Cerebellar nuclear complex (tissue), 1 donor: Measurements from ENCODE around the gene ZCCHC8.
"Not testable (repeated sequence)": the region's sequence is repeated elsewhere in the genome, so short reads cannot be mapped to it uniquely, and the experiment has no call there.

Experiments used
- DNase-seq, 2 experiments: peaks; one replicate each; lab custom pipeline; 2025; lab: John Stamatoyannopoulos, UW

ZCCHC8 gene

DNA sequence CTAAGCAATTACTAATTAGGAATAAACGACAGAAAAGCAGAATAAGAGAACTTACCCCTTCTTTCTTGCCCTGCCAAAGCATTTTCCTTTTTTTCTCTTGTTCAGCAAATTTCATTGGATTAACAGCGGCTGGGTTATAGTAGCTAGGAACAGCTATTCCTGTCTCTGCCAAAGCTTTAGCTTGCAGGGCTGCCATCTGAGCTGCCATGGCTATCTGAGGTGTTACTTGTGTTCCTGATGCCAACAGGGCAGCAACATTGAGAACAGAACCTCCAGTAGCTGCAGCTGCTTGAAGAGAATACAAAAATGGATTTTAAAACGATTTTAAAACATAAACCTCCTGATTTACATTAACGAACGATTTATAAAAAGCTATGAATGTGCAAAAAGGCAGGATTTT, 7.4 kb upstream of the ZCCHC8 start:
- no peak for DNase-seq

DNA sequence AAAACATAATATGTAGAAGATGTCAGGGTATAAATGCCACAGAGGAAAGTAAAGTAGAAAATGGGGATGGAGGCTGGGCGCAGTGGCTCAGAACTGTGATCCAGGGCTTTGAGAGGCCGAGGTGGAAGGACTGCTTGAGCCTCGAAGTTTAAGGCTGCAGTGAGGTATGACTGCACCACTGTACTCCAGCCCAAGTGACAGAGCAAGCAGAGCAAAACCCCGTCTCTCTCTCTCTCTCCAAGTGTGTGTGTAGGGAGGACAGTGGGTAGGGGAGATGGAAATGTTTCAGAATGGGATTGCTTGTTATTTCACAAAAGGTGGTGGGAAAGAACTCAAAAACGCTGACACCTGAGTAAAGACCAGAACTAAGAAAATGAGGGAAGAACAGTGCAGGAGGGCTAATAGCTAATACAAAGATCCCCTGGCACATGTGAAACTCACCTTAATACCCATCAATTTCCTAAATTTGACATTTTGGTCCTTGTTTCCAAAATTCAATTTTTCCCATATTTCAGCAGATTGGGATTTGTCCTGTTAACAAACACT, 5.7 kb upstream of the ZCCHC8 start:
- DNase-seq, result no peak

DNA sequence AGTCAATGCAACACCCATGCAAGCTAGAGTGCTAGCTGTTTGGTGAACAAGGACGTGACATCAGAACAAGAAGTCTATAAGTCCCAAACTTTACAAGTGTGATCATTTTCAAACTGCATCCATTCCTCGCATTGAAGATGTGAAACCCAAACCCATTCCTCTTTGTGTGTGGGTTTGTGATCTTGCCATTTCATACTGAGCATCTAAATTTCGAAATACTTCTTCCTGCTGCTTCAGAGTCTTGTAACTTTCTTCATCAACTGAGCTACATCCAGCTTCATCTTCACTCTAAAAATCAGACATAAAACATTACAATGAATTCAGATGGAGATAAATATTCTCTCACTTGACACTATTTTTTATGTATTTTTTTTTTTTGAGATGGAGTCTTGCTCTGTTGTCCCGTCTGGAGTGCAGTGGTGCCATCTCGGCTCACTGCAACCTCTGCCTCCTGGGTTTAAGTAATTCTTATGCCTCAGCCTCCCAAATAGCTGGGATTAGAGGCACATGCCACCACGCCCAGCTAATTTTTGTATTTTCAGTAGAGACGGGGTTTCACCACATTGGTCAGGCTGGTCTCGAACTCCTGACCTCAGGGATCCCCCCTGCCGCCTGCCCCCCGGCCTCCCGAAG, 4.8 kb upstream of the ZCCHC8 start:
- DNase-seq, result no peak

DNA sequence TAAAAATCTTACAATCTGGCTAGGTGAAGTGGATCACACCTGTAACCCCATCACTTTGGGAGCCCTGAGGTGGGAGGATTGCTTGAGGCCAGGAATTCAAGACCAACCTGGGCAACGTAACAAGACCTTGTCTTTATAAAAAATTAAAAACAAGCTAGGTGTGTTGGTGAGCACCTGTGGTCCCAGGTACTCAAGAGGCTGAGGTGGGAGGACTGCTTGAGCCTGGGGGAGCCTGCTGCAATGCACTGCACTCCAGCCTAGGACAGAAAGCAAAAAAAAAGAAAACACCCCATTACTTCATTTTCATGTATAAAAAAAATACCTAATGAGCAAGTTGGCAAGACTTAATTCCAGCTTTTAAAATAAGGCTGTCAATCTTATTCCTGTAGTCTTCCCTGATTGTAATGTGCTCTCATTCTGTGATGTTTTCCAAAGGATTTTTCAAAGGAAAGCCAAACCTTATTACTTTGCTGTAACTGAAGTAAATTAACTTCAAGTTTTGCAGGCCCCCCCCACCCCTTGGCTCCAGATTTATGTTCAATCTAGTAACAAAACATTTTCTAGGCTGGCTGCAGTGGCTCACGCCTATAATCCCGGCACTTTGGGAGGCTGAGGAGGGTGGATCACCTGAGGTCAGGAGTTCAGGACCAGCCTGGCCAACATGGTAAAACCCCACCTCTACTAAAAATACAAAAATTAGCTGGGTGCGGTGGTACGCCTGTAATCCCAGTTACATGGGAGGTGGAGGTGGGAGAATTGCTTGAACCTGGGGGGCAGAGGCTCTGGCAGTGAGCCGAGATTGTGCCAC, 3.3 kb upstream of the ZCCHC8 start:
- no peak for DNase-seq

DNA sequence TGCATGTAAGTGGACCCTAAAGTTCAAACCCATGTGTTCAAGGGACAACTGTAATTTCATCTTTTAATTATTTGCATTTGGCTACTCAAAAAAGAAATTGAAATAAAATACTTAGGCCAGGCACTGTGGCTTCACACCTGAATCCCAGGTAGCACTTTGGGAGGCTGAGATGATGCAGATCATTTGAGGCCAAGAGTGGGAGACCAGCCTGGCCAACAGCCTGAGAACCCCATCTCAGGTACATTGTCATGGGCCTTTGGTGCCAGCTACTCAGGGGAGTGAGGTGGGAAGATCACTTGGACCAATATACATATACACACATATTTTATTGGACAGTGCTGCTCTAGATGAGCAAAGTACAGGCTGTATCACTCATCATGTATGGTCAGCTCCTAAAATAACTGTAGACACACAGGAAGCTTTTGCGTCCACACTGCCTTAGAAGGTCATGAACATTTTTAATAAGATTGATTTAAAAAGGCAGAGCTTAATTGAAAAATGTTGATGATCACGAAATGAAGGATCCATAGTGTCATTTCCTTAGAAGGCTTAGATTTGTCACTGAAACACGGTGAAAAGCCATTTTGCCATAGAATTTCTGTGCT, 2.5 kb upstream of the ZCCHC8 start:
- DNase-seq, result no peak

DNA sequence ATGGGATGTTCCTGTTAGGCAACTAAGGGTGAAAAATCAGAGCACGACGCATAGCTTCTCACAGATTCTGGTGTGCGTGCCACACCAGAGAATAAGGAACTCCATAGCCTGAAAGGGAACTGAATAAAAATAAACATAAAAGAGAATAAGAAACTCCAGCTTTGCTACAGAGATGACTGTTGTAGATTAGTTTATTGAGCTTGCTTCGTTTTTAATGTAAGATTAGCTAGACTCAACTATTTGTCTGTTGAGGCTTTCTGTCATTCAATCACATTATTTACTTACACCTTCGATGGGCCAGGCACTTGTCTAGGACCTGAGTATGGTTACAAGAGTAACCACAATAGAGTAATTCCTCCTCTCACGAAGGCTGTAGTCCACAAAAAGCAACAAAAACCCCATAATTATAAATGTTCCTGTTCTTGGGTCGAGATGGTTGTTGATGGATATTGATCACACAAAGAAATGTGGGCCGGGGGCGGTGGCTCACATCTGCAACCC, 807 bp upstream of the ZCCHC8 start:
- no peak for DNase-seq

DNA sequence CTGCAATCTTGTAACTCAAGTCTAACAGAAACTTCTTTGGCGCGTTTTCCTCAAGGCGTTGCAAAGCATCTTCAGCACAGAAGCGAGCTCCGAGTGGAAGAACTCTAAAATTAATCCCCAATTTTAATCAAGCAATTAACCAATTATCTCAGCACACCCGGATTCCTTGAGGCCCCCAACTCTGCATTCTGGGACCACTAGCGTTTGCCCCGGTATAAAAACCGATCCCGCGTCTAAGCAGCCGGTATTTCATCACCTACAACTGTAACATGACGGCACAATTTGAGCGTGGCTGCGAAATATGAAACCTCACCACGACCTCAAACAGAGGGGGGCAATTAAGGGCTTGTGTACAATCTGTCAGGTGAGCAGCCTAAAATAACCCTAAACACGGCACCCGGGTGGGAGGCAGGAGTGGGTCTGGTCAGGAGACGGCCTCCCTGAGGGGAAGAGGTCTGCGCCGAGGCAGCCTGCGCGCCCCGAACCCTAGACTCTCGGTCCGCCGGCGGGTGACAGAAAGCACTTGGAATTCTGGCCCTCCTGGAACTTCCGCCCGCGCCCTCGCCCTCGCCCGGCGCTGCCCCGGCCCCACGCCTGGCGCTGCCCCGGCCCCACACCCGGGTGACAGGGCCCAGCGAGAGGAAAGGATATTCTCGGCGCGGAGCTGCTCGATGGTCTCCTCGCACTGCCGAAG, 594 bp downstream of the ZCCHC8 start:
- no peak for DNase-seq

DNA sequence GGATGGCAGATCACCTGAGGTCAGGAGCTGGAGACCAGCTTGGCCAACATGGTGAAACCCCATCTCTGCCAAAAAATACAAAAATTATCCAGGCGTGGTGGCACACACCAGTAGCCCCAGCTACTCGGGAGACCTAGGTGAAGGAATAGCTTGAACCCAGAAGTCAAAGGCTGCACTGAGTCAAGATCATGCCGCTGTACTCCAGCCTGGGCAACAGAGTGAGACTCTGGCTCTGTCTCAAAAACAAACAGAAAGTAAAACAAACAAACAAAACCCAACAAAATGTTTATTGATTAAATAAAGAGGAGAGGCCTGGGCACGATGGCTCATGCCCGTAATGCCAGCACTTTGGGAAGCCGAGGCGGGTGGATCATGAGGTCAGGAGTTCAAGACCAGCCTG, 5.5 kb downstream of the ZCCHC8 start:
- DNase-seq, result no peak

DNA sequence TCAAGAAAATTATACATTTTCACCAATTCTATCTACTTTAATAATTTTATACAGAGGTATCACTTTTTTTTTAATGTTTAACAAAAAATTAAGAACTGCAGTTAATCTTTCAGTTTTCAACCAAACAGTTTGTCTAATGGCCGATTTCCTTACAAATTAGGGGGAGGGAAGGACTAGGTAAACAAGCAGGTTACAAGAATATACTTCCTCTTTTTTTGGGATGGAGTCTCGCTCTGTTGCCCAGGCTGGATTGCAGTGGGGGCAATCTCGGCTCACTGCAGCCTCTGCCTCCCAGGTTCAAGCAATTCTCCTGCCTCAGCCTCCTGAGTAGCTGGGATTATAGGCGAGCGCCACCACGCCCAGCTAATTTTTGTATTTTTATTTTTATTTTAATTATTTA, 7.5 kb downstream of the ZCCHC8 start:
- not testable (repeated sequence) for DNase-seq

DNA sequence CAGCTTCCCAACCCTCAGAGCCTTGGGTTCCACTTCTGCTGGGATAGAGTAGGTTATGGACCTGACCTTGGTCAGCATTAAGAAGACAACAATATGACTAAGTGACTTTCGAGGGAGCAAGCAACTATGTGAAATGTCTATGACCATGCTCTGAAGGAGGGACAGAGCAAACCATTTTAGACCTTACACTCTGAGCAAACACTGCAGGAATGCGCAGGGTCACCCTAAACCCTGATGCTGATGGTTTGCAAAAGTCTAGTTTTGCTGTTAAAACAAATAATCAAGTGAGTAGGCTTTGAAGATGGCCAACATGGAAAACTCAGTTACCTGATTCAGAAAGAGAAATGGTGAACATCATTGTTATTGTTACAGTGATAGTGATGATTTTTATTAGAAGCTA, 8.7 kb downstream of the ZCCHC8 start:
- DNase-seq, result no peak

DNA sequence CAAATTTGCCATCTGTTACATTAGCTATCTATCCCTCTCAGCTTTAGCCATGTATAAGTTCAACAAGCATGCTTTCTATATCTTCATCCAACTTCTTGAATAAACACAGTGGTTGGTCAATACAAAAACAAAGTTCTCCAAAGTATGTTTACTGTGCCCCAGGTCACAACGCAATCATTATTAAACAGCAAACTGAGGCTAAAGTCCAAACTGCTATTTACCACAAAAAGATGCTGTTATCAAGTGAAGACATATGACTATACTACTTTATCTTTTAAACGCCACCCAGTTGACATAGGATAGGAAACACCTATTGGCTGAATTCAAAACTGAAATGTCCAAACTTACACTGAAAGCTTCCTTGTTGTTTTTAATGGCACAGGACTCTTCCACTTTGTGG, 11.7 kb downstream of the ZCCHC8 start:
- DNase-seq, result no peak

DNA sequence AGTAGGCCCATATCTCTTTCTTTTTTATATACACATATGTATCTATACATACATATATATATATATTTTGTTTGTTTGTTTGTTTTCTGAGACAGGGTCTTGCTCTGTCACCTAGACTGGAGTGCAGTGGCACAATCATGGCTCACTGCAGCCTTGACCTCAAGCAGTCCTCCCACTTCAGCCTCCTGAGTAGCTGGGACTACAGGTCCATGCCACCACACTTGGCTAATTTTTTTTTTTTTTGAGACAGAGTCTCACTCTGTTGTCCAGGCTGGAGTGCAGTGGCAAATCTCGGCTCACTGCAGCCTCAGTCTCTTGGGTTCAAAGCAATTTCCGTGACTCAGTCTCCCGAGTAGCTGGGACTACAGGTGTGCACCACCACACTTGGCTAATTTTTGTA, 12.9 kb downstream of the ZCCHC8 start:
- DNase-seq, result not testable (repeated sequence)

DNA sequence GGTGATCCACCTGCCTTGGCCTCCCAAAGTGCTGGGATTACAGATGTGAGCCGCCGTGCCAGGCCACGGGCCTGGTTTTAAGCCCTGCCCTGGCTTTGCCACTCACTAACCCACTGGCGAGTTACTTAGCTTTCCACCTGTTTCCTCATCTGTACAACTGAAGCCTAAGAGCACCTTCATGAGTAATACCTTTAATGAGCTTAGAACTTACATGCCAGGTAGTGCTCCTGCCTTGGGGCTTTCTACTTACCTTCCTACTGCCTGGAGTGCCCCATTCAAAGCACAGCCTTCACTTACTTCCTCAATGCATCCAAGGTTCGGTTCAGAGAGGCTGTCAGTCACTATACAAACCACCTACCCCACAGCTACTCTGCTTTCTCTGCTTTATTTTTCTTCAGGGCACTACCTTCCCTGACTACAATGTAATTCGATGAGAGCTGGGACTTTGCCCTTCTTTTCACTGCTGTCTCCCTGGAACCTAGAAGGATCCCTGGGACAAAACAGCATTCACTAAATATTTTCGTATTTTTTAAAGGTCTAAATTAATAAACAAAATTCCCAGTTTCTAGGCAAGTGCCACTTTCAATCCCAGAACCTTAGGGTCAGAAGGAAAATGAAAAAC, 13.8 kb downstream of the ZCCHC8 start:
- no peak for DNase-seq

DNA sequence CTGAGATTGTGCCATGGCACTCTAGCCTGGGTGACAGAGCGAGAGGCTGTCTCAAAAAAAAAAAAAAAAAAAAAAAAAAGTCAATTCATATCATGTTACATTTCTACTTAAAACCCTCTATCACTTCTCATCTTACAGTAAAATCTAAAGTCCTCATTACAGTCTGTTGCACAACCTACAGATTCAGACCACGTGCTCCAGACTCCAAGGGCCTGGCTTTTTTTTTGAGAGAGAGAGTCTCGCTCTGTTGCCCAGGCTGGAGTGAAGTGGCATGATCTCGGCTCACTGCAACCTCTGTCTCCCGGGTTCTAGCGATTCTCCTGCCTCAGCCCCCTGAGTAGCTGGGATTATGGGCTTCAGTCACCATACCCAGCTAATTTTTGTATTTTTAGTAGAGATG, 14.4 kb downstream of the ZCCHC8 start:
- DNase-seq, result not testable (repeated sequence)

DNA sequence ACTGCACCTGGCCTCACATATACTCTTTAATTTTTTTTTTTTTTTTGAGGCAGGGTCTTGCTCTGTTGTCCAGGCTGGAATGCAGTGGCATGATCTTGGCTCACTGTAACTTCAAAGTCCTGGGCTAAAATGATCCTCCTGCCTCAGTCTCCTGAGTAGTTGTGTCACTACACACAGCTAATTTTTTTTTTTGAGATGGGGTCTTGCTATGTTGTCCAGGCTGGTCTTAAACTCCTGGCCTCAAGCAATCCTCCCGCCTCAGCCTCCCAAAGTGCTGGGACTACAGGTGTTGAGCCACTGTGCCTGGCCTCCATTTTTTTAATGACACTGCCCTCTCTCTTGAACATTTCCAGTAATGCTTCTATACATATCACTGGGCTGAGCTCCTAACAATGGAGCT, 16.3 kb downstream of the ZCCHC8 start:
- DNase-seq, result not testable (repeated sequence)

DNA sequence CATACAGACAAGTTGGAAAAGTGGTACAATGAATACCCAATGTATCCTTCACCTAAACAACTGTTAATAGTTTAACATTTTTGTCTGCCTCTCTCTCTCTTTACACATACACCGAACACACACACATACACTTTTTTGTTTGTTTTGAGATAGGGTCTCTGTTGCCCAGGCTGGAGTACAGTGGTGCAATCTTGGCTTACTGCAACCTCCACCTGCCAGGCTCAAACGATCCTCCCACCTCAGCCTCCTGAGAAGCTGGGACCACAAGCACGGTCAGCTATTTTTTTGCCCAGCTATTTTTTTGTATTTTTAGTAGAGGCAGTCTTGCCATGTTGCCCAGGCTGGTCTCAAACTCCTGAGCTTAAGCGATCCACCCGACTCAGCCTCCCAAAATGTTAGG, 16.8 kb downstream of the ZCCHC8 start:
- DNase-seq, result no peak

DNA sequence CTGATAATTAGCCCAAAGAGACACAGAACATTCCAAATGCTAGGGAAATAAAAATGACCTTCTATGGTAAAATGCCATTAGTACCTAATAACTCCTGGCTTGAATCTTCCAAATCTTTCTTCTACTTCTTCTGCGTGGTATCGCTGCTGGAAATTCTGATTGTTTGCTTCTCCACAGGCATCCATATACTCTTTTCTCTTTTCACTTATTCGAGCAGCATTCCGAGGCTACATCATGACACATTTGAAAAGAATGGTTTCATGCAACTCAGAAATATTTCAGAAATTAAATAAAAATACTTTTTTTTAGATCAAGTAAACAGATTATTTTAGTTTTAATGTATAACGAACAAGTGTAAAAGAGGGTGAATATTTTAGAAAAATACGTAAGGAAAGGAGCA, 18.9 kb downstream of the ZCCHC8 start:
- no peak for DNase-seq

DNA sequence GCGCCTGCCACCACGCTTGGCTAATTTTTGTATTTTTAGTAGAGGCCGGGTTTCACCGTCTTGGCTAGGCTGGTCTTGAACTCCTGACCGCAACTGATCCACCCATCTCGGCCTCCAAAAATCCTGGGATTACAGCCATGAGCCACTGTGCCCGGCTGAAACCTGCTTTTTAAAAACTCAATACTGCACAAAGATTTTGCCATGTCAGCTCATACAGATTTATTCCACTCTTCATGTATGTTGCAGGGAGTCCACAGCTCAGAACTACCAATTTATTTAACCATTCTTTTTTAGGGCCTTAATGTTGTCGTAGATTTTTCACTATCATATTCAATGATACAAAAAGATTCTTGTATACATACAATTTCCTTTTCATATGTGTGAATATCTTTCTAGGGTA, 20.0 kb downstream of the ZCCHC8 start:
- DNase-seq, result no peak

DNA sequence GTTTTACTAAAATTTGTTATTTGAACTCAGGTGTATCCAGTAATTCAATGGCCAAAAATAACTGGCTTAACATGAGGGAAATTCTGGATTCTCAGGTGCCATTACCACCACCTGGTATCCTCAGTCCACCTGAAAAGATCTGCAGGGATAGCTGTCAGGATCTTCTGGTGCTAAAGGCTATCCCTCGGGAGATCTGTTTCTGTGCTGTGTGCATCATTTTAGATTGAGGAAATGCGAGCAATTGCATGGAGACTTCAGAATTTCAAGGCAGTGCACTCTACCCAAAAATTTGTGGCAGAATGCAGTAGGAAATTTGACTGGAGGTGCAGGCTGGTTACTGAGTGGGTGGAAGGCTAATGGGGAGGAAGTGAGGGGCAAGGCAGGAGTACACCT, 26.4 kb downstream of the ZCCHC8 start:
- no peak for DNase-seq

DNA sequence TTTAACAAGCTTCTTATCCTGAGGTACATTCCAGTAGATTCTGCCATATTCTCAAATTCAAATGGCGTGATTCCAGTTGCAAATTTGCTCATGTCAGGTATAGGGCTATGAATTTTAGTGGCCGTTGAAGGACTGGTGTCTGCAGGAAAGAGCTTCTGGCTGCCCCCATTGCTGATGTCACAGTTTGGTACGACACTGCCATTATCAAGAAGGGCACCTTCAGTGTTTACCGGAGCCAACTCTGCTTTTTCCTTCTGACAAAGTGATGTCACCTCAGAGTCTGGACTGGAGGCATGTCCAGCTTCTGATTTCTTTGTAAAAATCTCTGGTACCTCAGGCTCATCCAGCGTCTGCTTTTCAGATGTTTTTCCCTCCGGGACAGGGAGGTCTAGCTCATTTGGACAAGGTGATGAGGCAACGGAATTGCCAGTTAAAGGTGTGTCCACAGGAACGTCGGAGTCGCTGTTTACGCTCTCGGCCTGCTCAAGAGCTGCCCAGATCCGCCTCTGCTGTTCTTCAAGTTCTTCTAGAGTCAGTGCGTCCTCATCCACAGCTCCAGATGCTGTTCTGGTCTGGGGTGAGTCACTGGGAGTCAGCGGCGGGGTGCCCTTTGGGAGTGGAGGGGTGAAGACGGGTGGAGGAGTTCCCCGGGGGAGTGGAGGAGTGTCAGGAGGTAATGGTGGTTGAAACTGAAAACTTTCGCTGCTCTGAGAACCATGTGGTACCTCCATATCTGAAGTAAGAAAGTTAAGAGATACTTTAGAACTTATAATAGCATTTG, 27.0 kb downstream of the ZCCHC8 start:
- DNase-seq, result no peak
